Body of pancreas (tissue), 4 donors: ENCODE measurements around the gene PMF1.

Experiments
- CTCF ChIP-seq, 7 experiments: fragments of 450-650 bp in 4 of 7; fragments of 200-600 bp in 3 of 7; sonication (generic) in 3 of 7; IDR thresholded peaks; one replicate each; pipeline ENCODE4 v1.5.1; 2016 to 2019; ENCODE audit warnings: antibody characterized with exemption in 7 of 7
- POLR2A ChIP-seq, 3 donors: fragments of 450-650 bp; IDR thresholded peaks; one replicate each; pipeline ENCODE4 v1.6.1; 2016; ENCODE audit warnings: antibody characterized with exemption in 3 of 3, mild to moderate bottlenecking in 2 of 3

- TF ChIP-seq CTCF (IDR thresholded peaks at IDR 0.05): no peak
- no peak for TF ChIP-seq POLR2A (IDR thresholded peaks at IDR 0.05)
These were observed 23.4 kb downstream of the PMF1 start for GRCh38 chr1:156236164-156236563.
